ENCODE measurements around the gene LMF1. TPM values are rescaled to one million over a fixed set of nuclear protein-coding genes. Genes with fewer than 3 reads are reported as not detected.

Gene LMF1
- total RNA-seq, 1 donor from 2014 or later: 26.9 TPM

- no peaks in the 10 kb centered on the region for H3K4me1 ChIP-seq
- no peaks in the 10 kb centered on the region for H3K36me3 ChIP-seq
- H3K4me3 ChIP-seq: no peak overlapping the region
- no peak overlapping the region for H3K27ac ChIP-seq
- H3K27me3 ChIP-seq: no peaks in the 10 kb centered on the region
- H3K9me3 ChIP-seq: no peaks in the 10 kb centered on the region
- no peak for DNase-seq (ENCODE audit: low spot score in 2 of 2)
- no peak for TF ChIP-seq CTCF (IDR thresholded peaks at IDR 0.05)
- intact Hi-C loops (cut with DNase I): no loop called here
Measured at GRCh38 chr16:853306-853705, 117.5 kb downstream of the LMF1 start.

DNA sequence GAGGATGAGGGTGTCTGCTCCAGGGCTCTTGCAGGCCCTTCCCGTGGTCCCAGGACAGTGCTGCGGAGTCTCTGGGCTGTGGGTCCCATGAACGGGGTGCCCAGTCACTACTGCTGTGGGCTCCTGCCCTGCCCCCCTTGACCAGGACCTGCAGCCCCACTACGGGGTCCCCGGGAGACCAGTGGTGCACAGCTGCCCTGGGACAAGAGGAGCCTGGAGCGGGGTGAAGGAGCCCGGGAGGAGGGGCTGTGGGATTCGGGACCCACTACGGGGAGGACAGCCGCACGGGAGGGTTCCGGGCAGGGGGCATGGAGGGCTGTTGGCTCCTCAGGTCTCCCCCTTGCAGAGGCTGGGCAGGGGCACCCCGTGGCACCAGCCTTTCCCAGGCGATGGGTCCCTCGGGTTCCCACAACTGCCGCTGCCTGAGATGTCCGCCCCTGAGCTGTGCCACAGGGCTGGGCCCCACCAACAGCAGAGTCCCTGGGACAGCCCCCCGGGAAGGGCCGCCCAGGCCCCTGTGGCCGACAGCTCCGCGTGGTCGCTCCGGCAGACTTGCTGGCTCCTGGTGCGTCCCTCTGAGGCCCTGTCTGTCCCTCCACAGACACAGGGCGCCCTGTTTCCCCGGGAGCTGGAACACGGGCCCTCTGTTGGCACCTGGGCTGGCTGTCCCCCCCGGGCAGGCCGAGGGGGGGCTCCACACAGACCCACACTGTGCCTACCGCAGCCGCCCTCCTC lies 118.2 kb downstream of the LMF1 start:
- no peaks in the 10 kb centered on the region for H3K9me3 ChIP-seq
- DNase-seq (ENCODE audit: low spot score in 2 of 2): no peak
- H3K36me3 ChIP-seq: no peaks in the 10 kb centered on the region
- no peaks in the 10 kb centered on the region for H3K27me3 ChIP-seq
- no peaks in the 10 kb centered on the region for H3K4me1 ChIP-seq
- no peak overlapping the region for H3K27ac ChIP-seq
- intact Hi-C loops (cut with DNase I): no loop called here
- no peak overlapping the region for H3K4me3 ChIP-seq
- TF ChIP-seq CTCF (IDR thresholded peaks at IDR 0.05): no peak

DNA sequence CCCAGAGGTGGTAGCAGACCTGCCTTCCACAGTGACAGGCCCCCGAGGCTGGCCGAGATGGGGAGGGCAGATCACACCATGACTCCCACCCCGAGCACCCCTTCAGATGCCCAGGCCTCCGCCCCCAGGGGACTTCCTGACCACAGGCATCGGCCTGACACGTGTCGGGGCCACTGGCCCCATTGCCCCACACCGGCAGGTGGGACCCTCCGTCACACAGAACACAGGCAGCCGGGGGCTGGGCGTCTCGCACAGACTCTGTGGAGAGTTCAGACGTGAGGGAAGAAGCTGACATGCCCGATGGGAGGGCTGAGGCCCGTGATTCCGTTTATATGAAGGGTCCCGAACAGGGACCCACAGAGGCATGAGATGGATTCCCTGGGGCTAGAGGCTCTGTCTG lies 118.9 kb downstream of the LMF1 start:
- no peak for TF ChIP-seq CTCF (IDR thresholded peaks at IDR 0.05)
- DNase-seq (ENCODE audit: low spot score in 2 of 2): no peak
- intact Hi-C loops (cut with DNase I): no loop called here

GRCh38 chr16:851209-851810 lies 119.5 kb downstream of the LMF1 start:
- Histone ChIP-seq H3K27ac (no peak overlapping the region), H3K4me3 (no peak overlapping the region), H3K4me1 (no peaks in the 10 kb centered on the region), H3K9me3 (no peaks in the 10 kb centered on the region), H3K36me3 (no peaks in the 10 kb centered on the region), H3K27me3 (no peaks in the 10 kb centered on the region)
- DNase-seq (ENCODE audit: low spot score in 2 of 2): no peak
- intact Hi-C loops (cut with DNase I): no loop called here
- TF ChIP-seq CTCF (IDR thresholded peaks at IDR 0.05): no peak

More for the DNA sequence above, 118.9 kb downstream of the LMF1 start:
- Histone ChIP-seq H3K4me1 (no peaks in the 10 kb centered on the region), H3K27me3 (no peaks in the 10 kb centered on the region), H3K36me3 (no peaks in the 10 kb centered on the region), H3K27ac (no peak overlapping the region), H3K9me3 (no peaks in the 10 kb centered on the region), H3K4me3 (no peak overlapping the region)

DNA sequence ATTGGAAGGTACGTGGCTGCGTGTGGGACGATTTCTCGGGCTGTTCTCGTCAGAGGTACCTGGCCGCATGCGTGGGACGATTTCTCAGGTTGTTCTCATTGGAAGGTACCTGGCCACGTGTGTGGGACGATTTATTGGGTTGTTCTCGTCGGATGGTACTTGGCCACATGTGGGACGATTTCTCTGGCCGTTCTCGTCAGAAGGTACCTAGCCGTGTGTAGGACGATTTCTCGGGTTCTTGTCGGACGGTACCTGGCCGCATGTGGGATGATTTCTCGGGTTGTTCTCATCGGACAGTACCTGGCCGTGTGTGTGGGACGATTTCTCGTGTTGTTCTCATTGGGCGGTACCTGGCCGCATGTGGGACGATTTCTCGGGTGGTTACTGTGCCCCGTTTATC lies 120.1 kb downstream of the LMF1 start:
- intact Hi-C loops (cut with DNase I): no loop called here
- Histone ChIP-seq H3K27me3 (no peaks in the 10 kb centered on the region), H3K4me3 (no peak overlapping the region), H3K9me3 (no peaks in the 10 kb centered on the region), H3K27ac (no peak overlapping the region), H3K36me3 (no peaks in the 10 kb centered on the region), H3K4me1 (no peaks in the 10 kb centered on the region)
- no peak for DNase-seq (ENCODE audit: low spot score in 2 of 2)
- no peak for TF ChIP-seq CTCF (IDR thresholded peaks at IDR 0.05)

All from ascending aorta (tissue), 2 donors.